Activated CD8-positive, alpha-beta memory T cell treated with anti-CD3 and anti-CD28 coated beads, Interleukin-2, amount 50 U/mL, for 1 hour (primary cell): Measurements from ENCODE around the gene CTBP2.

Experiments used
- DNase-seq: peaks from one replicate; pipeline ENCODE4 v3.0.0-alpha.2; 2020; ENCODE audit errors: extremely low read depth

CTBP2 gene

GRCh38 chr10:125106586-125106985 lies 53.8 kb downstream of the CTBP2 start:
- no peak for DNase-seq

GRCh38 chr10:125105706-125106255 lies 54.6 kb downstream of the CTBP2 start:
- no peak for DNase-seq

- DNase-seq: no peak
Observed at GRCh38 chr10:125105155-125105554, 55.2 kb downstream of the CTBP2 start.

DNA sequence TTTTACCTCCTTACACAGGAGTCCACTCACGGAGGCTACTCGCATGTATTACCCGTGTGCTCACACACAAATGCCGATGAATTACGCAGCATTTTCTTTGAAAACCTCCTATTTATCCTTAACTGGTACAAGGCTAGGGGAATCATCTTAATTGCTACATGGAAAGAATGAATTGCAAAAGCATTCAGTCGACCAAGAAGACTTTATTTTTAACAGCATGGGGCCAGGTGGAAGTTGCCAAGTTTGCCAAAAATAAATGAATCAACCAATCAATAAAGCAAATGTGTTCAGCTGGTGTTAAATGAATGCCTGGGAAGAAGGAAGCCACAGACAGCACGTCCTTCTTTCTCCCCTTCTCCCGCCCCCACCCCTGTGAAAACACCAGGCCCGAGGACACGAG lies 55.8 kb downstream of the CTBP2 start:
- no peak for DNase-seq

DNA sequence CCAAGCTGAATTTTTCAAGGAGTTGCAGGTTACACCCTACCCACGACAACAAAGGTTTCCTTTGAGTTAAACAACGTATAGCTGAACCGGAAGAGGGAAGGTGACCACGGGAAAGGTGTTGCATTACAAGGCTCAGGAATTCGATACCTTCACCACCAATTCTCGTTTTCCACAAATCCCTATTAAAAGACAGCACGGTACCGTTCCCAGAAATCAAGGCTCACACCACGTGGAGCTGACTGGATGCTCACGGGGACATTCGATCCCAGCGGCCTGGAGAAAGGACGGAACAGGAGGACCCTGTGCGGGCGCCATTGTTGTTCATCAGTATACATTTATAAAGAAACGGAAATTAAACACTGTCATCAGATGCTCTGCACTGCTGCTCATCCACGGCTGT lies 56.4 kb downstream of the CTBP2 start:
- no peak for DNase-seq

DNA sequence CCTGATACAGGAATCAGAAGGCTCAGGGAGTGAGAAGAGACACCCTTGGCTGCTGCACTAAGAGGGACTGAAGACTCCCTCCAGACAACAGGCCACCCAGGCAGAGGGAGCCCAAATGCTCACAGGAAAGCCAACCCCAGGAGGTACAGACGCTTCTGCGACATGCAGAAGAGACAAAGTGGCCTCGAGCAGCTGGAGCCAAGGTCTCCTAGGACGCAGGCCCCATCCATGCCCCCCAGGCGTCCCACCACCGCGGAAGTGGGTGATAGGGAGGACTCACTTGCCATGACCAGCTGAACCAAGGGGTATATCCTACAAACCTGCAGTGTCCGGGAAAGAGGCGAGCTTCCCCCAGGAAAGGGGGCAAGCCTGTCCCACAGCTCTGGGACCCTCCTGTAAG lies 56.9 kb downstream of the CTBP2 start:
- DNase-seq: no peak

- DNase-seq: no peak
Observed at GRCh38 chr10:125102821-125103220, 57.5 kb downstream of the CTBP2 start.

- no peak for DNase-seq
Observed at GRCh38 chr10:125102246-125102645, 58.1 kb downstream of the CTBP2 start.

- no peak for DNase-seq
Observed at GRCh38 chr10:125101581-125101980, 58.8 kb downstream of the CTBP2 start.

GRCh38 chr10:125101049-125101448 lies 59.3 kb downstream of the CTBP2 start:
- no peak for DNase-seq

DNA sequence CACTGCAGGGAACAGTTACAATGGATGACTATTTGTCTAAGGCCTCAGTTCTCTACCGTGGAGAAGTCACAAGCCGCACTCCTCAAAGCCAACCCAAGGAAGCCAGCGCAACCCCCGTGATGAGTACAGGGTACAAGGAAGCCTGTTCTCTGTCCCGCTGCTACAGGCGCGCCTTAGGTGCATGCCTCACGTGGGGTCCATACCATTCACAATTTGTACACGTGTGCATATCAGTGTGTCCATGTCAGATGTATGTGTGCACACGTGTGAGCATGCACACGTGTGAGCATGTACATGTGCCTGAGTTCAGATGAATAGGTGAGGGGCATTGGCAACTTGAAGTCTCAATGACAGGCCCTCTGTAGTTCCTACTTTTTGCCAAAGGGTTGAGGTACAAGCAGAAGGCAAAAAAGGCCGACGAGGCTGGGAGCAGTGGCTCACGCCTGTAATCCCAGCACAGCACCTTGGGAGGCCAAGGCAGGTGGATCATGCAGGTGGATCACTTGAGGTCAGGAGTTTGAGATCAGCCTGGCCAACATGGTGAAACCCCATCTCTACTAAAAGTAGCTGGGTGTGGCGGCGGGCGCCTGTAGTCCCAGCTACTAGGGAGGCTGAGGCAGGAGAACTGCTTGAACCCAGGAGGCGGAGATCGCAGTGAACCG lies 62.8 kb downstream of the CTBP2 start:
- no peak for DNase-seq

DNA sequence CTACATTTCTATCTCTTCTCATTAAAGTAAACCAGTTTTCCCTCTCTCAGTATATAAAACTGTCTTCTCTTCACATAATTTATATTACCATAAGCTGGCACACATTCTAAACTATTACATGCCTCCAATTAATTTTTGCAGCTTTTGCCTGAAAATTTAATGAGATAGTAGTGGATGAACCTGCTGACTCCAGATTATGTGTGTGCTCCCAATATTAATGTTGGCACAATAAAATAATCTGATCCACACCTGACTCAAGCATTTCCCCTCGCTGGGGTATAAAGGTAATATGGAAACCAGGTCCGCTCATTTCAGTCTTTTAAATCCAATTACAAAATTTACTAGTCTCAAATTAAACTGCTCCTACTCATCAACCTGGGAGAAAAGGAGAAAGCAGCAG lies 63.4 kb downstream of the CTBP2 start:
- no peak for DNase-seq

- DNase-seq: no peak
Observed at GRCh38 chr10:125096371-125096770, 64.0 kb downstream of the CTBP2 start.

GRCh38 chr10:125095776-125096175 lies 64.6 kb downstream of the CTBP2 start:
- DNase-seq: no peak

- no peak for DNase-seq
Observed at GRCh38 chr10:125095228-125095627, 65.1 kb downstream of the CTBP2 start.

GRCh38 chr10:125094806-125095205 lies 65.6 kb downstream of the CTBP2 start:
- DNase-seq: no peak

- no peak for DNase-seq
Observed at GRCh38 chr10:125093974-125094705, 66.2 kb downstream of the CTBP2 start.

DNA sequence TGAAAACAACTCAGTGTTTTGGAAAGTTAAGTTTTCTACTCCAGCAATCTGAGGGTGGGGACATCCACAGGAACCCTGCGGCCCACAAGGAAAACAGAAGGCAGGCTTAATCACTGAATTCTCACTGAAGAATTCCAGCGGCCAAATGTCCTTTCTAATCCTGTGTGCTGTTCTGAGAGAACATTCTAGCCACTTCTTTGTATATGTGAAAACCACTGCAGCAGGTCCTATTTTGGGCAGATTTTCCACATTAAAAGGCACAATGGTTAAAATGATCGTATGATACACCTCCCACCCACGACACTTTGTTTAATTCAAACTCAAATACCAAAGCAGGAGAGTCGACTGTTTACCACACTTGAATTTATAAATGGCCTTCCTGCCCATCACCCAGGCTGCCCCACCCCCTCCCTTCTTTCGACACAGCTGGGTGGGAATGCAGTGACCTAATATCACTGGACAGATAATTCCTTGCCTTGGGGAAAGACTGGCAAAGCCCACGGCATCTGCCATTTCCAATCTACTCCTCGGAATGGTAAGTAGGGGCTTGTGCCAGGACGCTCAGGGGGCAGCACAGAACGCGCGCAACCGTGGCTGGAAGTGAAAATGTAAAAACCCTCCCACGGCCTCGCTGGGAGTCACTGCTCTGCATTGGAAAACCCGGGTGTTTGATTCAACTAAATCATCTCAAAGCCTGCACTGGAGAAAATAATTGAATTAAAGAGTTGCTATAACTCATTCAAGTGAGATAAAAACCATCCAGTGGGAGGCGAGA lies 67.0 kb downstream of the CTBP2 start:
- DNase-seq: no peak

GRCh38 chr10:125092564-125093031 lies 67.8 kb downstream of the CTBP2 start:
- no peak for DNase-seq

GRCh38 chr10:125091891-125092290 lies 68.5 kb downstream of the CTBP2 start:
- DNase-seq: no peak

GRCh38 chr10:125089469-125089868 lies 70.9 kb downstream of the CTBP2 start:
- no peak for DNase-seq

DNA sequence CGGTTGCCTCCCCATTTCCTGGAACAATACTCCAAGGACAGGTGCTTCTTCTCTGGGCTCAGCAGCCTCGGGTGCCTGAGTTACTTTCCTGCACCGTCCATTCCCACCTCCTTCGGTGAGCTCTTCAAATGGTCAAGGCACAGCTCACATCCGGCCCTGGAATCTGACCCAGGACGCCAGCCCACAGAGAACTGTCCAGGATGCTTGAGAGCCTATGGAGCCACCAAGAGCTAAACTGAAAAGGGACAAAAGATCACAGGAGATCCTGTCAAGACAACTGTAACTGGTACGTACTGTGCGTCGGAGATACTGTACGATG lies 72.5 kb downstream of the CTBP2 start:
- DNase-seq: no peak
